H9 (cell line): ENCODE results near the gene CCL21. TPM values are rescaled to one million over a fixed set of nuclear protein-coding genes. Genes with fewer than 3 reads are reported as not detected.

Experiments
- DNase-seq: peaks from one replicate; pipeline ENCODE4 v3.0.0-alpha.2; 2017
- H2AFZ ChIP-seq: one replicate; pipeline ENCODE4 v1.6.1; 2013; ENCODE audit warnings: mild to moderate bottlenecking, low read length, control low read depth, moderate library complexity
- H2AK5ac ChIP-seq: 2 replicates; pipeline ENCODE4 v1.6.1; 2013; ENCODE audit warnings: low read length, control low read depth, mixed read lengths; ENCODE audit not compliant: insufficient read length
- H2BK120ac ChIP-seq: one replicate; pipeline ENCODE4 v1.6.1; 2013; ENCODE audit warnings: low read depth, mild to moderate bottlenecking, low read length, control low read depth, inconsistent platforms; ENCODE audit not compliant: poor library complexity, severe bottlenecking
- H2BK12ac ChIP-seq: 2 replicates; pipeline ENCODE4 v1.6.1; 2013; ENCODE audit warnings: low read length, control low read depth, mixed read lengths, low read depth; ENCODE audit not compliant: insufficient read length
- H2BK15ac ChIP-seq: 2 replicates; pipeline ENCODE4 v1.6.1; 2013; ENCODE audit warnings: low read depth, low read length, control low read depth
- H2BK20ac ChIP-seq: one replicate; pipeline ENCODE4 v1.6.1; 2013; ENCODE audit warnings: low read depth, mild to moderate bottlenecking, low read length, control low read depth, inconsistent platforms; ENCODE audit not compliant: poor library complexity, severe bottlenecking
- H2BK5ac ChIP-seq: 2 replicates; pipeline ENCODE4 v1.6.1; 2013; ENCODE audit warnings: low read length, control low read depth, mixed read lengths; ENCODE audit not compliant: insufficient read length
- H3K14ac ChIP-seq: 2 replicates; pipeline ENCODE4 v1.6.1; 2013; ENCODE audit warnings: low read length, control low read depth; ENCODE audit not compliant: insufficient read depth
- H3K18ac ChIP-seq: 2 replicates; pipeline ENCODE4 v1.6.1; 2013; ENCODE audit warnings: low read depth, mild to moderate bottlenecking, mixed read lengths, low read length, control low read depth; ENCODE audit not compliant: insufficient read length
- H3K23ac ChIP-seq: 2 replicates; pipeline ENCODE4 v1.6.1; 2013; ENCODE audit warnings: low read length, control low read depth, mixed read lengths, low read depth; ENCODE audit not compliant: insufficient read length
- H3K23me2 ChIP-seq: 2 replicates; pipeline ENCODE4 v1.6.1; 2013; ENCODE audit warnings: low read depth, mild to moderate bottlenecking, mixed read lengths, low read length, control low read depth; ENCODE audit not compliant: insufficient read length, poor library complexity, severe bottlenecking
- H3K27ac ChIP-seq: 2 replicates; pipeline ENCODE4 v1.5.1; 2013; ENCODE audit warnings: low read length, control low read depth, mixed read lengths, low read depth; ENCODE audit not compliant: insufficient read length
- H3K27me3 ChIP-seq: 2 replicates; pipeline ENCODE4 v1.6.1; 2013; ENCODE audit warnings: low read length, control low read depth, inconsistent platforms; ENCODE audit not compliant: insufficient read depth
- H3K4ac ChIP-seq: 2 replicates; pipeline ENCODE4 v1.6.1; 2013; ENCODE audit warnings: low read depth, mild to moderate bottlenecking, control low read depth, inconsistent platforms, low read length, moderate library complexity
- H3K4me1 ChIP-seq: 2 replicates; pipeline ENCODE4 v1.6.1; 2013; ENCODE audit warnings: low read length, control low read depth, inconsistent platforms; ENCODE audit not compliant: insufficient read depth
- H3K4me2 ChIP-seq: 2 replicates; pipeline ENCODE4 v1.6.1; 2013; ENCODE audit warnings: low read length, control low read depth, mixed read lengths; ENCODE audit not compliant: insufficient read length, insufficient read depth
- H3K56ac ChIP-seq: 2 replicates; pipeline ENCODE4 v1.6.1; 2013; ENCODE audit warnings: low read depth, mild to moderate bottlenecking, mixed read lengths, low read length, control low read depth; ENCODE audit not compliant: insufficient read length
- H3K79me1 ChIP-seq: 2 replicates; pipeline ENCODE4 v1.6.1; 2013; ENCODE audit warnings: low read depth, mild to moderate bottlenecking, moderate library complexity, low read length, control low read depth, inconsistent platforms; ENCODE audit not compliant: insufficient read depth, poor library complexity, severe bottlenecking
- H3K79me2 ChIP-seq: 2 replicates; pipeline ENCODE4 v1.6.1; 2013; ENCODE audit warnings: low read length, control low read depth, inconsistent platforms; ENCODE audit not compliant: insufficient read depth
- H3K9ac ChIP-seq: 2 replicates; pipeline ENCODE4 v1.6.1; 2013; ENCODE audit warnings: low read length, control low read depth, mixed read lengths; ENCODE audit not compliant: insufficient read length; ENCODE audit errors: extremely low read depth
- H3K9me3 ChIP-seq: one replicate; pipeline ENCODE4 v1.6.1; 2013; ENCODE audit warnings: low read depth, low read length, inconsistent platforms; ENCODE audit not compliant: control insufficient read depth
- H3T11ph ChIP-seq: one replicate; pipeline ENCODE4 v1.6.1; 2013; ENCODE audit warnings: mild to moderate bottlenecking, low read length, control low read depth, inconsistent platforms
- H4K20me1 ChIP-seq: one replicate; pipeline ENCODE4 v1.6.1; 2013; ENCODE audit not compliant: control insufficient read depth, insufficient read length, insufficient read depth
- H4K5ac ChIP-seq: 2 replicates; pipeline ENCODE4 v1.6.1; 2013; ENCODE audit warnings: low read depth, mild to moderate bottlenecking, mixed read lengths, low read length, control low read depth; ENCODE audit not compliant: insufficient read length
- H4K8ac ChIP-seq: replicated peaks from 2 replicates; pipeline ENCODE4 v1.6.1; 2013; ENCODE audit warnings: low read length, control low read depth, mixed read lengths, low read depth; ENCODE audit not compliant: insufficient read length
- H4K91ac ChIP-seq: 2 replicates; pipeline ENCODE4 v1.6.1; 2013; ENCODE audit warnings: low read depth, mild to moderate bottlenecking, moderate library complexity, mixed read lengths, low read length, control low read depth; ENCODE audit not compliant: insufficient read length
- H3K27ac Mint-ChIP-seq, 3 experiments: 2 replicates in 2 of 3; 3 replicates in 1 of 3; pipeline ENCODE4 v1.8.0; 2020 to 2021; ENCODE audit warnings: mixed read lengths in 3 of 3, mild to moderate bottlenecking in 1 of 3, moderate library complexity in 1 of 3
- H3K27me3 Mint-ChIP-seq: 2 replicates; pipeline ENCODE4 v1.8.0; 2021; ENCODE audit warnings: low read depth, mild to moderate bottlenecking, moderate library complexity, mixed read lengths
- H3K36me3 Mint-ChIP-seq, 3 experiments: 2 replicates in 2 of 3; 3 replicates in 1 of 3; pipeline ENCODE4 v1.8.0; 2020 to 2021; ENCODE audit warnings: low read depth in 3 of 3, mixed read lengths in 3 of 3; ENCODE audit not compliant: insufficient read depth in 1 of 3
- H3K4me1 Mint-ChIP-seq, 2 experiments: 2 replicates each; pipeline ENCODE4 v1.8.0; 2020; ENCODE audit warnings: mixed read lengths in 2 of 2
- H3K4me3 Mint-ChIP-seq, 2 experiments: 2 replicates in 1 of 2; 3 replicates in 1 of 2; pipeline ENCODE4 v1.8.0; 2020 to 2021; ENCODE audit warnings: mild to moderate bottlenecking in 2 of 2, mixed read lengths in 2 of 2, moderate library complexity in 1 of 2
- H3K9me3 Mint-ChIP-seq, 2 experiments: 2 replicates in 1 of 2; 3 replicates in 1 of 2; pipeline ENCODE4 v1.8.0; 2020; ENCODE audit warnings: mild to moderate bottlenecking in 2 of 2, mixed read lengths in 2 of 2, moderate library complexity in 1 of 2
- WGBS: extraction: QIAGEN DNeasy Blood & Tissue Kit; methylation state at CpG from one replicate; pipeline ENCODE4 v1.1.7; 2013; ENCODE audit warnings: missing lambda C conversion rate, low lambda C conversion rate, mixed read lengths; ENCODE audit not compliant: insufficient read length; ENCODE audit errors: extremely low coverage; 5-methylcytosine and 5-hydroxymethylcytosine counted together
- total RNA-seq: library from RNA; stranded (reverse); gene quantifications from 2 replicates; pipeline ENCODE4 v1.2.1, GENCODE V29; 2021
- TF ChIP-seq, protein P1 (sequence below): fragments of 200-600 bp; sonication (generic); conservative IDR thresholded peaks from 3 replicates; pipeline ENCODE4 v1.8.0; 2021; ENCODE audit warnings: antibody characterized with exemption, mild to moderate bottlenecking

CCL21 gene
- total RNA-seq, 1 experiment from 2014 or later: not detected

GRCh38 chr9:34664281-34665066 lies 45.5 kb downstream of the CCL21 start:
- TF ChIP-seq, protein P1, sequence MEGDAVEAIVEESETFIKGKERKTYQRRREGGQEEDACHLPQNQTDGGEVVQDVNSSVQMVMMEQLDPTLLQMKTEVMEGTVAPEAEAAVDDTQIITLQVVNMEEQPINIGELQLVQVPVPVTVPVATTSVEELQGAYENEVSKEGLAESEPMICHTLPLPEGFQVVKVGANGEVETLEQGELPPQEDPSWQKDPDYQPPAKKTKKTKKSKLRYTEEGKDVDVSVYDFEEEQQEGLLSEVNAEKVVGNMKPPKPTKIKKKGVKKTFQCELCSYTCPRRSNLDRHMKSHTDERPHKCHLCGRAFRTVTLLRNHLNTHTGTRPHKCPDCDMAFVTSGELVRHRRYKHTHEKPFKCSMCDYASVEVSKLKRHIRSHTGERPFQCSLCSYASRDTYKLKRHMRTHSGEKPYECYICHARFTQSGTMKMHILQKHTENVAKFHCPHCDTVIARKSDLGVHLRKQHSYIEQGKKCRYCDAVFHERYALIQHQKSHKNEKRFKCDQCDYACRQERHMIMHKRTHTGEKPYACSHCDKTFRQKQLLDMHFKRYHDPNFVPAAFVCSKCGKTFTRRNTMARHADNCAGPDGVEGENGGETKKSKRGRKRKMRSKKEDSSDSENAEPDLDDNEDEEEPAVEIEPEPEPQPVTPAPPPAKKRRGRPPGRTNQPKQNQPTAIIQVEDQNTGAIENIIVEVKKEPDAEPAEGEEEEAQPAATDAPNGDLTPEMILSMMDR: peak; percentile 97
- Histone ChIP-seq H3K27me3 (no peaks in the 10 kb centered on the region), H3K4me2 (peak overlapping the region; percentile 87), H3K18ac (no peak overlapping the region), H3K4me1 (no peaks in the 10 kb centered on the region), H3K27ac (no peak overlapping the region), H3K23me2 (peaks cover 13% of the 10 kb centered on the region), H3K79me2 (no peaks in the 10 kb centered on the region), H2AK5ac (no peak overlapping the region), H2BK20ac (no peak overlapping the region), H3T11ph (no peak overlapping the region), H2BK12ac (no peak overlapping the region), H3K14ac (no peak overlapping the region), H3K9ac (no peak overlapping the region), H4K91ac (no peak overlapping the region), H2AFZ (no peak overlapping the region), H4K5ac (no peak overlapping the region), H3K79me1 (no peaks in the 10 kb centered on the region), H4K8ac (no peak overlapping the region), H2BK5ac (no peak overlapping the region), H3K9me3 (no peaks in the 10 kb centered on the region), H2BK15ac (no peak overlapping the region), H2BK120ac (no peak overlapping the region), H3K23ac (no peak overlapping the region), H3K56ac (no peak overlapping the region), H4K20me1 (no peaks in the 10 kb centered on the region), H3K4ac (no peak overlapping the region)
- Mint-ChIP-seq H3K27me3 (peaks cover 6% of the 10 kb centered on the region), H3K9me3 (peaks cover 6 to 9% of the 10 kb centered on the region in 2 experiments; a peak in 4 of 5 replicates), H3K4me1 (peaks cover 7 to 8% of the 10 kb centered on the region in 2 experiments), H3K36me3 (peaks cover 19 to 20% (median 19%) of the 10 kb centered on the region in 3 experiments; a peak in 6 of 7 replicates), H3K4me3 (peak overlapping the region; percentile 88 to 92), H3K27ac (peak overlapping the region in 2 of 3 experiments; percentile 41 to 77; a peak in 3 of 7 replicates)
- peak; percentile 94 for DNase-seq
- no CpG with 5 or more reads among the region's 18 CpGs for WGBS
